H1 (cell line): ENCODE results near the gene SCN2A. TPM values are rescaled to one million over a fixed set of nuclear protein-coding genes. Genes with fewer than 3 reads are reported as not detected.

ENCODE experiments used
- CTCF ChIA-PET: fragments of 300-600 bp; sonication (Branson Sonifier 250); formaldehyde crosslinking; loops from one replicate; lab custom pipeline; 2021; ENCODE audit not compliant: partially characterized antibody; lab: Charles Lee
- POLR2A ChIA-PET: fragments of 300-600 bp; sonication (Branson Sonifier 250); formaldehyde crosslinking; loops from one replicate; lab custom pipeline; 2021; ENCODE audit warnings: inconsistent platforms; ENCODE audit not compliant: partially characterized antibody; lab: Charles Lee
- DNase-seq, 2 experiments: peaks; one replicate each; pipeline versions ENCODE4 v3.0.0 to v3.0.0-alpha.2; 2010 to 2022; ENCODE audit warnings: low spot score in 2 of 2, low read depth in 1 of 2, mixed read lengths in 1 of 2
- FAIRE-seq: peaks from 2 replicates; lab custom pipeline; 2011; peaks lifted over from hg19 to GRCh38; lab: Jason Lieb, UNC
- H2AFZ ChIP-seq: 2 replicates; pipeline ENCODE4 v1.8.1; 2012; ENCODE audit warnings: low read length, inconsistent platforms
- H2AK5ac ChIP-seq: 2 replicates; pipeline ENCODE4 v1.6.1; 2013; ENCODE audit warnings: low read depth, low read length
- H2BK120ac ChIP-seq: replicated peaks from 2 replicates; pipeline ENCODE3; 2013; ENCODE audit warnings: low read depth, low read length, inconsistent platforms
- H2BK12ac ChIP-seq: 2 replicates; pipeline ENCODE4 v1.6.1; 2013; ENCODE audit warnings: low read depth, low read length
- H2BK15ac ChIP-seq: 2 replicates; pipeline ENCODE4 v1.6.1; 2013; ENCODE audit warnings: low read length
- H2BK20ac ChIP-seq: 2 replicates; pipeline ENCODE4 v1.6.1; 2013; ENCODE audit warnings: low read length
- H2BK5ac ChIP-seq: 2 replicates; pipeline ENCODE4 v1.6.1; 2013; ENCODE audit warnings: low read depth, low read length
- H3K14ac ChIP-seq: 2 replicates; pipeline ENCODE4 v1.6.1; 2013; ENCODE audit warnings: inconsistent platforms; ENCODE audit not compliant: insufficient read length
- H3K18ac ChIP-seq: 2 replicates; pipeline ENCODE4 v1.6.1; 2013; ENCODE audit warnings: low read length; ENCODE audit errors: extremely low read depth
- H3K23ac ChIP-seq: 2 replicates; pipeline ENCODE4 v1.6.1; 2013; ENCODE audit warnings: inconsistent platforms; ENCODE audit not compliant: insufficient read length
- H3K23me2 ChIP-seq: 2 replicates; pipeline ENCODE4 v1.6.1; 2013; ENCODE audit warnings: low read depth, low read length
- H3K27ac ChIP-seq: 2 replicates; pipeline ENCODE4 v1.6.1; 2011; ENCODE audit warnings: low read depth, low read length, inconsistent platforms
- H3K27me3 ChIP-seq, 4 experiments: replicated peaks in 1 of 4; 1 replicate in 1 of 4; 2 replicates in 3 of 4; pipeline versions ENCODE4 v1.6.1 to v1.8.1; 2011 to 2013; ENCODE audit warnings: low read length in 3 of 4, mild to moderate bottlenecking in 3 of 4, inconsistent platforms in 2 of 4, mixed read lengths in 2 of 4, moderate library complexity in 1 of 4; ENCODE audit not compliant: control insufficient read depth in 3 of 4, insufficient read depth in 3 of 4; ENCODE audit errors: extremely low read depth in 1 of 4
- H3K36me3 ChIP-seq, 4 experiments: 2 replicates each; pipeline versions ENCODE4 v1.6.1 to v1.8.1; 2011 to 2013; ENCODE audit warnings: mild to moderate bottlenecking in 4 of 4, low read length in 3 of 4, moderate library complexity in 2 of 4, control low read depth in 1 of 4, inconsistent platforms in 1 of 4; ENCODE audit not compliant: insufficient read depth in 4 of 4, control insufficient read depth in 2 of 4
- H3K4ac ChIP-seq: replicated peaks from 2 replicates; pipeline ENCODE3; 2013; ENCODE audit warnings: low read length, low read depth, mixed read lengths, inconsistent platforms; ENCODE audit not compliant: insufficient read length
- H3K4me1 ChIP-seq, 4 experiments: replicated peaks in 1 of 4; 1 replicate in 1 of 4; 2 replicates in 3 of 4; pipeline versions ENCODE4 v1.6.1 to v1.8.1; 2011 to 2013; ENCODE audit warnings: low read length in 3 of 4, inconsistent platforms in 2 of 4, mixed read lengths in 1 of 4; ENCODE audit not compliant: insufficient read depth in 4 of 4, control insufficient read depth in 3 of 4
- H3K4me2 ChIP-seq, 2 experiments: 2 replicates each; pipeline versions ENCODE4 v1.6.1 to v1.8.1; 2011 to 2013; ENCODE audit warnings: low read depth in 2 of 2, low read length in 2 of 2, control low read depth in 1 of 2, inconsistent platforms in 1 of 2, mild to moderate bottlenecking in 1 of 2; ENCODE audit not compliant: insufficient read depth in 1 of 2
- H3K4me3 ChIP-seq, 4 experiments: fragments of 200-600, 300-600 bp in 1 of 4; sonication (generic), shearing (Covaris generic), sonication (Bioruptor Twin) in 1 of 4; 2 replicates each; pipeline versions ENCODE4 v1.5.1 to v1.8.1; 2011 to 2016; ENCODE audit warnings: low read length in 4 of 4, low read depth in 3 of 4, control low read depth in 2 of 4, inconsistent platforms in 2 of 4, mild to moderate bottlenecking in 2 of 4, mixed read lengths in 1 of 4, moderate library complexity in 1 of 4; ENCODE audit not compliant: insufficient read depth in 2 of 4; ENCODE audit errors: extremely low read depth in 1 of 4
- H3K56ac ChIP-seq: replicated peaks from 2 replicates; pipeline ENCODE3; 2013; ENCODE audit warnings: low read depth, mild to moderate bottlenecking, mixed read lengths, low read length, inconsistent platforms; ENCODE audit not compliant: insufficient read length
- H3K79me1 ChIP-seq: 2 replicates; pipeline ENCODE4 v1.6.1; 2013; ENCODE audit warnings: low read depth, low read length, control low read depth
- H3K79me2 ChIP-seq, 2 experiments: 2 replicates each; pipeline versions ENCODE4 v1.6.1 to v1.8.1; 2012 to 2013; ENCODE audit warnings: low read length in 2 of 2, mild to moderate bottlenecking in 2 of 2, inconsistent platforms in 1 of 2; ENCODE audit not compliant: insufficient read depth in 2 of 2, control insufficient read depth in 1 of 2
- H3K9ac ChIP-seq, 4 experiments: replicated peaks in 1 of 4; 1 replicate in 1 of 4; 2 replicates in 3 of 4; pipeline versions ENCODE4 v1.6.1 to v1.8.1; 2011 to 2013; ENCODE audit warnings: low read depth in 3 of 4, low read length in 3 of 4, control low read depth in 2 of 4, mild to moderate bottlenecking in 2 of 4, moderate library complexity in 2 of 4, inconsistent platforms in 1 of 4; ENCODE audit errors: extremely low read depth in 1 of 4
- H3K9me3 ChIP-seq, 2 experiments: 2 replicates each; pipeline versions ENCODE4 v1.6.1 to v1.8.1; 2012 to 2013; ENCODE audit warnings: mild to moderate bottlenecking in 2 of 2, moderate library complexity in 2 of 2, control low read depth in 1 of 2, inconsistent platforms in 1 of 2, low read depth in 1 of 2, low read length in 1 of 2, mixed read lengths in 1 of 2; ENCODE audit not compliant: insufficient read depth in 2 of 2
- H4K20me1 ChIP-seq, 2 experiments: replicated peaks in 1 of 2; 2 replicates each; pipeline versions ENCODE3 to v1.8.1; 2011 to 2013; ENCODE audit warnings: inconsistent platforms in 2 of 2, low read length in 2 of 2, mild to moderate bottlenecking in 1 of 2; ENCODE audit not compliant: insufficient read depth in 2 of 2, control insufficient read depth in 1 of 2
- H4K5ac ChIP-seq: 2 replicates; pipeline ENCODE4 v1.6.1; 2013; ENCODE audit warnings: low read length, low read depth, mixed read lengths, inconsistent platforms; ENCODE audit not compliant: insufficient read length
- H4K8ac ChIP-seq: 2 replicates; pipeline ENCODE4 v1.8.0; 2013; ENCODE audit warnings: mild to moderate bottlenecking, moderate library complexity, low read length, inconsistent platforms; ENCODE audit not compliant: insufficient read depth; ENCODE audit errors: extremely low read depth
- H4K91ac ChIP-seq: replicated peaks from 2 replicates; pipeline ENCODE3; 2013; ENCODE audit warnings: low read length, mixed read lengths, inconsistent platforms; ENCODE audit not compliant: insufficient read length
- BRCA1 ChIP-seq: IDR thresholded peaks from 2 replicates; pipeline ENCODE4 v1.6.1; 2012; ENCODE audit warnings: low read depth, low read length, improper control_type of control experiment
- CTBP2 ChIP-seq: IDR thresholded peaks from 2 replicates; pipeline ENCODE4 v1.7.0; 2011; ENCODE audit warnings: borderline replicate concordance, mild to moderate bottlenecking, moderate library complexity, mixed read lengths, low read length; ENCODE audit not compliant: insufficient read depth, insufficient read length
- GABPA ChIP-seq: IDR thresholded peaks from 2 replicates; pipeline ENCODE4 v1.6.1; 2011; ENCODE audit warnings: mild to moderate bottlenecking, low read length, moderate library complexity, borderline replicate concordance; ENCODE audit not compliant: insufficient read depth
- HDAC2 ChIP-seq, 2 experiments: fragments of 300-600 bp in 1 of 2; sonication (generic) in 1 of 2; IDR thresholded peaks; 2 replicates each; pipeline ENCODE4 v1.6.1; 2011 to 2012; ENCODE audit warnings: low read depth in 2 of 2, low read length in 2 of 2, mild to moderate bottlenecking in 2 of 2, moderate library complexity in 2 of 2, borderline replicate concordance in 1 of 2, inconsistent platforms in 1 of 2
- NRF1 ChIP-seq: IDR thresholded peaks from 2 replicates; pipeline ENCODE4 v1.6.1; 2011; ENCODE audit warnings: mild to moderate bottlenecking, low read depth, low read length, improper control_type of control experiment
- POU5F1 ChIP-seq: IDR thresholded peaks from 2 replicates; pipeline ENCODE4 v1.6.1; 2011; ENCODE audit warnings: low read depth, mild to moderate bottlenecking, low read length, moderate library complexity
- SIX5 ChIP-seq: IDR thresholded peaks from 2 replicates; pipeline ENCODE4 v1.6.1; 2011; ENCODE audit warnings: mild to moderate bottlenecking, low read depth, low read length
- SP1 ChIP-seq: IDR thresholded peaks from 2 replicates; pipeline ENCODE4 v1.6.1; 2011; ENCODE audit warnings: low read depth, low read length
- polyA plus RNA-seq, 7 experiments: library from polyadenylated mRNA; depleted of rRNA in 3 of 7; stranded (reverse) in 5 of 7; unstranded in 2 of 7; fragments of >200 nt in 5 of 7; fragments of 200-250 nt in 2 of 7; gene quantifications; 1 replicate in 5 of 7; 2 replicates in 1 of 7; 4 replicates in 1 of 7; pipeline versions ENCODE4 v1.2.1 to v1.2.3, GENCODE V29; 2011 to 2013; ENCODE audit warnings: missing spikeins in 2 of 7, mixed read lengths in 2 of 7
- total RNA-seq: library from RNA; stranded (reverse); fragmentation: NEBNext Ultra II Directional; extraction: Animal tissue kit (Norgen Biotek cat#: 25700); gene quantifications from 2 replicates; pipeline ENCODE4 v1.2.1, GENCODE V29; 2021

The SCN2A gene
- total and polyA plus RNA-seq, 2 of the 8 experiments (the other 6 are each of a cell fraction or from before 2014, with no cell fraction given): 0.18 to 1.1 TPM

DNA sequence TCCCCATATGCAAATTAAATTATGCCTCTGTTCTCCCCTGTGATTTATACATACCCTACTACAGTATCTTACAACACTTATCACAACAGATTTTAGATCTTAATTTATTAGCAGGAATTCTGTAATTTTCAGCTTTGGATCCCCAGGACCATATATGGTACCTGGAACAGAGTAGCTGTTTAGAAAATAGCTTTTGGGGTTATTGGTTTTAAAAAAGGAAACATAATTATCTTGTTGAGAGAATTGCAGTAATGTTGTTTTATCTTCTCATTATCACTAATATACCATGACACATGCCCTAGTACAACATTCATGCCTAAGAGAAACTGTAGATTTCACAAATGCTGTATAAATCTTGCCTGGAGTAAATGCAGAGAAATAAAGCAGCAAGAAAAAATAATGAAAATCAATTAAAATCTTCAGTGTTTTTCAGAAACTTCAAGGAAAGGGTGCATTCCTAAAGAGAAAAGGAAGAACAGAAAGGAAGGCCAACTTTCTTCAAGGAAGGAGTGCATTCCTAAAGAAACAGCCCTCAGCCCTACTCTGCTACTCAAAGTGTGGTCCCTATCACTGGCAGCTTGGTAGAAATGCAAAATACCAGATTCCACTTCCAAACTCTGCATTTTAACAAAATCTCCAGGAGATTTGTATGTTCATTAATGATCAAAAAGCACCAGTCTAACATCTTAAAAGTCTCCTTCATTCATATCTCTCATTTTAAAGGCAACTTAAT, 193.2 kb downstream of the SCN2A start:
- no peaks in the 10 kb centered on the region for H4K20me1 ChIP-seq
- H3K14ac ChIP-seq: no peak overlapping the region
- no peaks in the 10 kb centered on the region for H3K9me3 ChIP-seq
- H3K23ac ChIP-seq: no peak overlapping the region
- no peak overlapping the region for H2BK12ac ChIP-seq
- no peaks in the 10 kb centered on the region for H3K27me3 ChIP-seq
- no peak overlapping the region for H3K27ac ChIP-seq
- POLR2A ChIA-PET: no interaction called here
- H3K79me1 ChIP-seq: no peaks in the 10 kb centered on the region
- H4K5ac ChIP-seq: no peak overlapping the region
- no peak overlapping the region for H3K18ac ChIP-seq
- H3K36me3 ChIP-seq: no peaks in the 10 kb centered on the region
- H3K23me2 ChIP-seq: no peaks in the 10 kb centered on the region
- no peak overlapping the region for H3K4ac ChIP-seq
- no peak overlapping the region for H3K56ac ChIP-seq
- CTCF ChIA-PET: interaction anchor here (1.0 to 2.5 kb wide), 2 partner anchors 10 to 31 kb away, joined by 3 to 9 read pairs; no protein-coding TSS in a partner anchor
- DNase-seq (no peak), FAIRE-seq (no peak)
- no peak overlapping the region for H2BK15ac ChIP-seq
- no peak overlapping the region for H3K9ac ChIP-seq
- H3K4me2 ChIP-seq: no peak overlapping the region
- H2AK5ac ChIP-seq: no peak overlapping the region
- H3K4me1 ChIP-seq: peaks cover 0 to 11% (median 1%) of the 10 kb centered on the region in 4 experiments; a peak in 2 of 7 replicates
- no peak overlapping the region for H2AFZ ChIP-seq
- no peak overlapping the region for H4K8ac ChIP-seq
- H2BK120ac ChIP-seq: no peak overlapping the region
- no peak overlapping the region for H2BK20ac ChIP-seq
- no peak overlapping the region for H2BK5ac ChIP-seq
- no peaks in the 10 kb centered on the region for H3K79me2 ChIP-seq
- no peak overlapping the region for H3K4me3 ChIP-seq
- no peak for TF ChIP-seq SIX5
- no peak for TF ChIP-seq CTBP2
- TF ChIP-seq SP1: no peak
- TF ChIP-seq POU5F1: no peak
- no peak for TF ChIP-seq BRCA1
- TF ChIP-seq GABPA: no peak
- no peak for TF ChIP-seq NRF1
- TF ChIP-seq HDAC2 (IDR thresholded peaks at IDR 0.05; ENCODE audit: borderline replicate concordance in 1 of 2, low read depth in 2 of 2, low read length in 2 of 2): no peak
- TF ChIP-seq, all 59 proteins: peak for 0
- no peak overlapping the region for H4K91ac ChIP-seq
